ENCODE results near the gene TRPT1. TPM values are rescaled to one million over a fixed set of nuclear protein-coding genes. Genes with fewer than 3 reads are reported as not detected.

The TRPT1 gene
- total and polyA plus RNA-seq, 2 of the 4 experiments (the other 2 are of a cell fraction), result 63.2 to 81.9 TPM

GRCh38 chr11:64256300-64256699 is 30.3 kb upstream of the TRPT1 start:
- DNase-seq, result no peak
- in situ Hi-C loops (cut with MboI; ENCODE audit: low sequenced_read_pairs), result no loop called here
- CTCF ChIA-PET, result no interaction called here

More at GRCh38 chr11:64256300-64256699, 30.3 kb upstream of the TRPT1 start:
- Histone ChIP-seq H3K9me1 (ENCODE audit: insufficient read depth, low read length) (no peaks in the 10 kb centered on the region), H3K23ac (ENCODE audit: low read depth, low read length) (no peak overlapping the region), H3K4me3 (ENCODE audit: insufficient read depth, low read depth, low read length) (no peak overlapping the region), H4K8ac (ENCODE audit: low read depth in 2 of 2, low read length in 2 of 2) (no peak overlapping the region), H3K27ac (ENCODE audit: insufficient read depth, low read length) (no peak overlapping the region), H3K27me3 (ENCODE audit: control insufficient read depth, insufficient read depth, low read length) (no peaks in the 10 kb centered on the region), H4K5ac (ENCODE audit: low read depth, low read length) (no peak overlapping the region), H3K4me2 (ENCODE audit: low read depth, low read length) (no peak overlapping the region), H3K4ac (ENCODE audit: low read depth, low read length) (no peak overlapping the region), H2AK9ac (replicated peaks; ENCODE audit: low read depth, low read length, poor library complexity) (no peak overlapping the region), H2BK5ac (ENCODE audit: low read depth, low read length, poor library complexity, severe bottlenecking) (no peak overlapping the region), H3K14ac (replicated peaks; ENCODE audit: low read depth, low read length) (no peak overlapping the region), H2BK20ac (ENCODE audit: low read depth, low read length) (no peak overlapping the region), H3K79me1 (ENCODE audit: low read depth in 1 of 2, low read length in 2 of 2) (peaks cover 14 to 70% of the 10 kb centered on the region in 2 experiments), H3K4me1 (ENCODE audit: control insufficient read depth, insufficient read depth, low read length) (peaks cover 7% of the 10 kb centered on the region), H2AFZ (replicated peaks; ENCODE audit: low read length, poor library complexity) (no peak overlapping the region), H3K36me3 (ENCODE audit: control insufficient read depth, insufficient read depth, low read length) (peaks cover 46% of the 10 kb centered on the region), H2BK120ac (ENCODE audit: low read depth, low read length) (no peak overlapping the region), H2BK15ac (ENCODE audit: low read depth, low read length) (no peak overlapping the region), H4K91ac (ENCODE audit: insufficient read depth, low read depth, low read length) (no peak overlapping the region), H3K9me3 (ENCODE audit: control insufficient read depth, insufficient read depth, low read length) (no peaks in the 10 kb centered on the region), H3K18ac (ENCODE audit: low read depth, low read length) (no peak overlapping the region), H3K56ac (ENCODE audit: extremely low read depth, insufficient read depth, low read length) (no peak overlapping the region), H3K9ac (ENCODE audit: low read depth, low read length) (no peak overlapping the region), H4K20me1 (ENCODE audit: insufficient read depth, low read length) (peaks cover 5% of the 10 kb centered on the region; the same call in 1 of the 2 replicates), H2AK5ac (ENCODE audit: low read depth, low read length) (no peak overlapping the region)
- WGBS, 2 experiments (ENCODE audit: extremely low coverage in 2 of 2, insufficient read length in 1 of 2), result 94% methylated on average over 2 of the region's 15 CpGs; no CpG with 5 or more reads in 1 of the 2 experiments
- no peak for ATAC-seq (ENCODE audit: low read depth)
- BruUV-seq (replicated peaks), result no TSS peak
- intact Hi-C loops (cut with micrococcal nuclease) (no loop called here), dilution Hi-C loops (cut with HindIII; ENCODE audit: low sequenced_read_pairs, unreplicated experiment) (no loop called here)
- POLR2A ChIA-PET (ENCODE audit: unreplicated experiment), result no interaction called here
- TF ChIP-seq CTCF (conservative IDR thresholded peaks at IDR 0.05; ENCODE audit: low read depth, low read length) (no peak), RAD21 (IDR thresholded peaks at IDR 0.05; ENCODE audit: low read length) (no peak), POLR2A (IDR thresholded peaks at IDR 0.05; ENCODE audit: low read depth, low read length) (no peak), MAFK (IDR thresholded peaks at IDR 0.05; ENCODE audit: low read depth, low read length) (no peak), FOS (IDR thresholded peaks at IDR 0.05; ENCODE audit: low read depth, low read length) (no peak), NFE2L2 (IDR thresholded peaks at IDR 0.05; ENCODE audit: low read depth, low read length) (no peak), MXI1 (IDR thresholded peaks at IDR 0.05; ENCODE audit: borderline replicate concordance, low read depth, low read length) (no peak), RCOR1 (IDR thresholded peaks at IDR 0.05; ENCODE audit: insufficient replicate concordance, low read length) (no peak), BHLHE40 (IDR thresholded peaks at IDR 0.05; ENCODE audit: low read depth, low read length) (no peak), SMC3 (IDR thresholded peaks at IDR 0.05; ENCODE audit: low read depth, low read length) (no peak), ELK1 (IDR thresholded peaks at IDR 0.05; ENCODE audit: borderline replicate concordance, low read depth, low read length) (no peak), MAZ (IDR thresholded peaks at IDR 0.05; ENCODE audit: borderline replicate concordance, low read depth, low read length) (no peak), RFX5 (IDR thresholded peaks at IDR 0.05; ENCODE audit: low read depth, low read length) (no peak), USF2 (IDR thresholded peaks at IDR 0.05; ENCODE audit: low read depth, low read length) (no peak), CEBPB (IDR thresholded peaks at IDR 0.05; ENCODE audit: low read depth, low read length) (no peak), CHD1 (IDR thresholded peaks at IDR 0.05; ENCODE audit: low read depth, low read length) (no peak)

Data from IMR-90 (cell line).